GM12874 (cell line): ENCODE data around the gene MECR.

Experiments used
- TF ChIP-seq, protein P1 (sequence below): IDR thresholded peaks from 2 replicates; pipeline ENCODE4 v1.5.1; 2011; ENCODE audit warnings: low read depth, mild to moderate bottlenecking, control low read depth, low read length, moderate library complexity; ENCODE audit not compliant: insufficient read depth

Gene MECR

DNA sequence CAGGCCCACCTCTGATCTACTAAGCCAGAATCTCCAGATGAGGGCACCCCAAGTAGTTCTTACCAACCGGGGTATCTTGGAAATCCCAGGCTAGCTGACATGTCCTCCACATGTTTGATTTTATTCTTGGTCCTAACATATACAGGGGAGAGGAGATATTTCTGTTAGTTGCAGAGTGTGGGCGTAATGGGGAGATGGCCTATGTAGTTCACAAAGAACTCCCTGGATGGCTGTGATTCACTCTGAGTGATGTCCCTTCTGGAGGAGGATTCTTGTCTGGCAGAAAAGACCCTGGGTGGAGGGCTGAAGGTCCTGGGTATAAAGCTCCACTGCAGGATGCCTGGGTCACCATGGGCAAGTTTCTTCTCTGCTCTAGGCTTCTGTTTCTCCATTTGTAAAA is 13.1 kb downstream of the MECR start:
- TF ChIP-seq, protein P1, sequence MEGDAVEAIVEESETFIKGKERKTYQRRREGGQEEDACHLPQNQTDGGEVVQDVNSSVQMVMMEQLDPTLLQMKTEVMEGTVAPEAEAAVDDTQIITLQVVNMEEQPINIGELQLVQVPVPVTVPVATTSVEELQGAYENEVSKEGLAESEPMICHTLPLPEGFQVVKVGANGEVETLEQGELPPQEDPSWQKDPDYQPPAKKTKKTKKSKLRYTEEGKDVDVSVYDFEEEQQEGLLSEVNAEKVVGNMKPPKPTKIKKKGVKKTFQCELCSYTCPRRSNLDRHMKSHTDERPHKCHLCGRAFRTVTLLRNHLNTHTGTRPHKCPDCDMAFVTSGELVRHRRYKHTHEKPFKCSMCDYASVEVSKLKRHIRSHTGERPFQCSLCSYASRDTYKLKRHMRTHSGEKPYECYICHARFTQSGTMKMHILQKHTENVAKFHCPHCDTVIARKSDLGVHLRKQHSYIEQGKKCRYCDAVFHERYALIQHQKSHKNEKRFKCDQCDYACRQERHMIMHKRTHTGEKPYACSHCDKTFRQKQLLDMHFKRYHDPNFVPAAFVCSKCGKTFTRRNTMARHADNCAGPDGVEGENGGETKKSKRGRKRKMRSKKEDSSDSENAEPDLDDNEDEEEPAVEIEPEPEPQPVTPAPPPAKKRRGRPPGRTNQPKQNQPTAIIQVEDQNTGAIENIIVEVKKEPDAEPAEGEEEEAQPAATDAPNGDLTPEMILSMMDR: no peak

DNA sequence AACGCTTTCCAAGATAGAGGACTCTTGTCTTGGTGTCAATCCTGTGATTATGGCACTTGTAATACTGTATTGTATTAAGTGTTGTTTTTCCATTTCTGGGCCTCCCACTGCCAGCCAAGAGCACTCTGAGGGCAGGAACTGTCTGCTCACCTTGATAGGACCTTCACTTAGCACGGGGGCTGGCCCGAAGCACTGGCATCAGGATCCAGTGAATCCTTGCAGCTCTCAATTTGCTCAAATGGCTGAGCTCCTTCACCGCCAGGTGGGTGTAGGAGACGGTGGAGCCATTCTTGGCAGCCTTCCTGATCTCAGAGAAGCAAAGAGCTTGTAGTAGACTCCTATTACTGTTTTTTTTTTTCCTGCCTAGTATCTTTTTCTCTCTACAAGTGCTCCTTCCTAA is 17.7 kb downstream of the MECR start:
- TF ChIP-seq, protein P1: no peak

DNA sequence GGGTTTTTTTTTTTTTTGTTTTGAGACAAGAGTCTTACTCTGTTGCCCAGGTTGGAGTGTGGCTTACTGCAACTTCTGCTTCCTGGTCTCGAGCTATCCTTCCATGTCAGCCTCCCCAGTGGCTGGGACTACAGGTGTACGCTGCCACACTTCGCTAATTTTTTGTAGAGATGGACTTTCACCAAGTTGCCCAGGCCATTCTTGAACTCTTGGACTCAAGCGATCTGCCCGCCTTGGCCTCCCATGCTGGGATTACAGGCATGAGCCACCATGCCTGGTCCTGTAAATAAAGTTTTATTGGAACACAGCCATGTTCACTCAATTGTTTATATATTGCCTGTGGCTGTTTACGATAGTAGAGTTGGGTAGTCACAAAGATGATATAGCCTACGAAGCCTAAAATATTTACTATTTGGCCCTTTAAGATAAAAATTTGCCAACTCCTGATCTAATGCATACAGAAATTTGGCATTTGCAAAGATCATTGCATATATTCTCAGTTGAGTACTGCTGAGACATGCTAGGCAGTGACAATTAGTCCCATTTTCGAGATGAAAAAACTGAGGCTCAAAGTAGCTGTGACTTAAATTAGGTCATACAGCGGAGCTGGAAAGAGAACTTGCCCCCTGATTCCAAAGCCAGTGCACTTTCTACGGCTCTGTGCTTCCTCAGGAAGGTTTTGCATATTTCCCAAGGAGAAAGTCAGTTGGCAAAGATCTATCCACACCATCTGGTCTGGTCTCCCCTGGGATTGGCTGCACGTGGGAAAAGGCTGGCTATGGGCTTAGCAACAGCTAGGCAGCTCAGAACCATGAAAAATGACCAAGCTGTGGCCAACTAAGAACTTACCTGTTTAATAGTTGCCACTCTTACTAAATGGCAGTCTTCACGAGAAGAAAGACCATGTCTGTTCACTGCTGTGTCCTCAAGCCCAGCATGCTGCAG is 19.4 kb downstream of the MECR start:
- TF ChIP-seq, protein P1: no peak

DNA sequence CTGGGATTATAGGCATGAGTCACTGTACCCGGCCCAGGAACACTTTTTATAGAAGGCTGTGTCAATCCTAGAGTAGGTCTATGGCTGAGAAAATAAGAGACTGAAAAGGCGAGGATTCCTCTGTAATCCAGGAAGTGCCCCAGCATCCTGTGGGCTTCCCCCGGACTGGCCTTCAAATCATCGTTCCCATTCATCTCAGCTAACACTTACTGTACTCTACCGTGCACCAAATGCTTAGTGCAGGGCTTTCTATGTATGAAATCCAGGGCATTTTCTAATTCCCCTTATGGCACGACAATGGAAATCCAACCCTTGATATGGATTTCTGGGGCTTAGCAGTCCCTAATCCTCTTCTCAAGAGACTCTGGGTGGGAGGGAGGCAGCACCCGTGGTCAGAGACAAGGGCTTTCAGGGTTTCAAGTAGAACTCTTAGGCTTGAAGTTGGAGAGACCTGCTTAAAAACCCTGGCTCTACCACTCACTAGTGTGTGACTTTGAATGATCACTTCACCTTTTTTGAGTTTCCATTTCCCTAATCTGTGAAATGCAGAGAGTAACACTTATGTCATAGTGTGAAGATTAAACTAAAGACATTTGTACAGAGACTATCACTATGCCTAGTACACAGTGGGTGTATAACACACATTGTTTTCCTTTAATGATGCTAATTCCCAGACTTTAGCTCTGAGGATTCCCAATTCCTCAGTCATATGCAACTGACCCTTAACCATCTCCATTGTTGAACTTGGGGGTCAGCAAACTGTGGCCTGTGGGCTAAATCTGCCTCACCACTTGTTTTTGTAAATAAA is 20.3 kb downstream of the MECR start:
- TF ChIP-seq, protein P1: no peak

DNA sequence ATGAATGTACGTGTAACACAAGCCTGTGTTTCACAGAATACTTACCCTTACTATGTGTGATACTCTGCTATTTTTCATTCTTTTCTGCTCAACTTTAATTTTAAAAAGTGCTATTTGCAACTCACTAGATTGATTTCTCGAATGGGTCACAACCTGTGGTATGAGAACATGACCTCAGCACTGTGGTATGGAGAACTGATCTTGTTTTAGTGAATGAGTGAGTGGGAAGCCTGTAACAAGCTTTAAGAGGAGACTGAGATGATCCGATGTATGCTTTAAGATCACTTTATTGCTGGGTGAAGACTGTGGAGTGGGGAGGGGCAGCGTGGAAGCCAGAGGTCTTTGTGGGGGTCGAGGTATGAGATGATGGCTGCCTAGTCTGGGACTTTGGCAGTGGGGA is 21.6 kb downstream of the MECR start:
- TF ChIP-seq, protein P1: no peak

DNA sequence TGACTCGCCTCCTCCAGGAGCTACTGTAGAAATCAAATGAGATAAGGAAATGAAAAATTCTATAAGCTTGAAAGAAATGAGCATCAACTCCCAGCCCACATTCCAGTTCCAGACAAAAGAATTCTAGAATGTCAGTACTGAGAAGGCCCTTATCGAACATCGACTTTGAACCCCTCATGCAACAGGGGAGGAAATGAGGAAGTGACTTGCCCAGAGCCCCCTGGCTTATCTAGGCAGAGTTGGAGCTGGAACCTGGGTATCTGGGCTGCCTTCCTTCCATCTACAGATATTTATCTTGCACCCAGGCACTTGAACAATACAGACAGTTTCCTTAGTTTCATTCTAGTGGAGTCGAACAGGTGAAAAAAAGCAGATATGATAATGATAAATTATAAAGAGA is 22.3 kb downstream of the MECR start:
- TF ChIP-seq, protein P1: no peak
